ENCODE measurements around the gene WDFY3.

Gene WDFY3

GRCh38 chr4:84726356-84726755 lies 240.1 kb downstream of the WDFY3 start:
- Histone ChIP-seq H3K27me3 (ENCODE audit: control insufficient read depth in 1 of 2, insufficient read depth in 2 of 2, low read length in 2 of 2) (no peaks in the 10 kb centered on the region), H3K9me3 (ENCODE audit: control insufficient read depth in 2 of 2, low read length in 2 of 2) (no peaks in the 10 kb centered on the region), H3K36me3 (ENCODE audit: control insufficient read depth in 2 of 2, insufficient read depth in 2 of 2, low read length in 2 of 2) (peaks cover 1 to 27% of the 10 kb centered on the region in 2 donors), H3K4me3 (ENCODE audit: low read length in 2 of 2) (no peak overlapping the region), H3K4me1 (ENCODE audit: control insufficient read depth, insufficient read depth, low read length) (no peaks in the 10 kb centered on the region), H3K27ac (ENCODE audit: low read length) (no peak overlapping the region), H3K9ac (ENCODE audit: low read length in 2 of 2) (no peak overlapping the region)

- H3K9ac ChIP-seq (ENCODE audit: low read length in 2 of 2) = no peak overlapping the region
- no peak overlapping the region for H3K4me3 ChIP-seq (ENCODE audit: low read length in 2 of 2)
- H3K36me3 ChIP-seq (ENCODE audit: control insufficient read depth in 2 of 2, insufficient read depth in 2 of 2, low read length in 2 of 2) = peaks cover 22 to 36% of the 10 kb centered on the region in 2 donors
- no peaks in the 10 kb centered on the region for H3K27me3 ChIP-seq (ENCODE audit: control insufficient read depth in 1 of 2, insufficient read depth in 2 of 2, low read length in 2 of 2)
- no peaks in the 10 kb centered on the region for H3K9me3 ChIP-seq (ENCODE audit: control insufficient read depth in 2 of 2, low read length in 2 of 2)
- H3K4me1 ChIP-seq (ENCODE audit: control insufficient read depth, insufficient read depth, low read length) = no peaks in the 10 kb centered on the region
- H3K27ac ChIP-seq (ENCODE audit: low read length) = no peak overlapping the region
These were observed 243.8 kb downstream of the WDFY3 start for GRCh38 chr4:84722720-84723119.

- Histone ChIP-seq H3K36me3 (ENCODE audit: control insufficient read depth in 2 of 2, insufficient read depth in 2 of 2, low read length in 2 of 2) (peaks cover 25 to 30% of the 10 kb centered on the region in 2 donors), H3K4me3 (ENCODE audit: low read length in 2 of 2) (no peak overlapping the region), H3K9ac (ENCODE audit: low read length in 2 of 2) (no peak overlapping the region), H3K27ac (ENCODE audit: low read length) (no peak overlapping the region), H3K9me3 (ENCODE audit: control insufficient read depth in 2 of 2, low read length in 2 of 2) (no peaks in the 10 kb centered on the region), H3K27me3 (ENCODE audit: control insufficient read depth in 1 of 2, insufficient read depth in 2 of 2, low read length in 2 of 2) (no peaks in the 10 kb centered on the region), H3K4me1 (ENCODE audit: control insufficient read depth, insufficient read depth, low read length) (no peaks in the 10 kb centered on the region)
These were observed 247.4 kb downstream of the WDFY3 start for GRCh38 chr4:84719115-84719514.

DNA sequence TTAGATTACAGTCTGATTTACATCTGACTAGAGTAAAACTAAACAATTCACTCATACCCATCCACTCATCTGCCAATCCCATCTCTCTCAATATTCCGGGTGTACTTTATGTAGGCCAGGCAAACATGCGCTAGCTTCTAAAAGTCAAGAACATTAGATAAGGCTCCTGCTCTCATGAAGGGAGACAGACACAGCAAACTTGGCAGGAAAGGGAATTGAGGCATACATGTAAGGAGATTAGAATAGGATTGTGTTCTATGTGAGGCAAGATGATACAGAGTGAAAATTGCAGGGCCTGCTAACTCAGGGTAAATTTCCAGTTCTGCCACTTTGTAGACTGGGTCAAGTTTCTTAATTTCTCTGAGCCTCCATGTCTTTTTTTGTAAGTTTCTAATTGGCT lies 247.8 kb downstream of the WDFY3 start:
- H3K36me3 ChIP-seq (ENCODE audit: control insufficient read depth in 2 of 2, insufficient read depth in 2 of 2, low read length in 2 of 2) = peaks cover 26 to 29% of the 10 kb centered on the region in 2 donors
- no peak overlapping the region for H3K27ac ChIP-seq (ENCODE audit: low read length)
- H3K4me3 ChIP-seq (ENCODE audit: low read length in 2 of 2) = no peak overlapping the region
- no peaks in the 10 kb centered on the region for H3K27me3 ChIP-seq (ENCODE audit: control insufficient read depth in 1 of 2, insufficient read depth in 2 of 2, low read length in 2 of 2)
- no peaks in the 10 kb centered on the region for H3K4me1 ChIP-seq (ENCODE audit: control insufficient read depth, insufficient read depth, low read length)
- no peaks in the 10 kb centered on the region for H3K9me3 ChIP-seq (ENCODE audit: control insufficient read depth in 2 of 2, low read length in 2 of 2)
- H3K9ac ChIP-seq (ENCODE audit: low read length in 2 of 2) = no peak overlapping the region

DNA sequence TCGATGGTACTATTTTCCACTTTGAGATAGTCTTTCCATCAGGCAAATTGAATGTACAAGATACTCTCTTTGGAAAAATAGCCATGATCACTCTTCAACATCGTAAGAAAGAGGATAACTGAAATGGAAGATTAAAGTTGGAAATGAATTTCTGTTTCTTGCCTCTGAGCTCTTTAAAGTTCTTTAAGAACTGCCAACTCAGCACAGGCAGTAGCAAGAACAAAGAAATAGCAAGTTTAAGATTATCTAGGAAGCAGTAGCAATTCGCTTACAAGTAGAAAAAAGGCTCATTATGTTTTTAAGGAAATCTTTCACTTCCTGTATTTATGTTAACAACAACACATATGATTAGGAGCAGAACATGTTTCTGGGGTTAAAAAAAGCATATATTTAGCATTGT lies 255.9 kb downstream of the WDFY3 start:
- Histone ChIP-seq H3K4me3 (ENCODE audit: low read length in 2 of 2) (no peak overlapping the region), H3K4me1 (ENCODE audit: control insufficient read depth, insufficient read depth, low read length) (no peaks in the 10 kb centered on the region), H3K36me3 (ENCODE audit: control insufficient read depth in 2 of 2, insufficient read depth in 2 of 2, low read length in 2 of 2) (peaks cover 27 to 31% of the 10 kb centered on the region in 2 donors), H3K27ac (ENCODE audit: low read length) (no peak overlapping the region), H3K27me3 (ENCODE audit: control insufficient read depth in 1 of 2, insufficient read depth in 2 of 2, low read length in 2 of 2) (no peaks in the 10 kb centered on the region), H3K9ac (ENCODE audit: low read length in 2 of 2) (no peak overlapping the region), H3K9me3 (ENCODE audit: control insufficient read depth in 2 of 2, low read length in 2 of 2) (no peaks in the 10 kb centered on the region)

- H3K27ac ChIP-seq (ENCODE audit: low read length) = no peak overlapping the region
- peaks cover 32 to 43% of the 10 kb centered on the region in 2 donors for H3K36me3 ChIP-seq (ENCODE audit: control insufficient read depth in 2 of 2, insufficient read depth in 2 of 2, low read length in 2 of 2)
- no peaks in the 10 kb centered on the region for H3K27me3 ChIP-seq (ENCODE audit: control insufficient read depth in 1 of 2, insufficient read depth in 2 of 2, low read length in 2 of 2)
- no peak overlapping the region for H3K4me3 ChIP-seq (ENCODE audit: low read length in 2 of 2)
- no peak overlapping the region for H3K9ac ChIP-seq (ENCODE audit: low read length in 2 of 2)
- H3K9me3 ChIP-seq (ENCODE audit: control insufficient read depth in 2 of 2, low read length in 2 of 2) = no peaks in the 10 kb centered on the region
- no peaks in the 10 kb centered on the region for H3K4me1 ChIP-seq (ENCODE audit: control insufficient read depth, insufficient read depth, low read length)
These were observed 257.9 kb downstream of the WDFY3 start for GRCh38 chr4:84708406-84709135.

DNA sequence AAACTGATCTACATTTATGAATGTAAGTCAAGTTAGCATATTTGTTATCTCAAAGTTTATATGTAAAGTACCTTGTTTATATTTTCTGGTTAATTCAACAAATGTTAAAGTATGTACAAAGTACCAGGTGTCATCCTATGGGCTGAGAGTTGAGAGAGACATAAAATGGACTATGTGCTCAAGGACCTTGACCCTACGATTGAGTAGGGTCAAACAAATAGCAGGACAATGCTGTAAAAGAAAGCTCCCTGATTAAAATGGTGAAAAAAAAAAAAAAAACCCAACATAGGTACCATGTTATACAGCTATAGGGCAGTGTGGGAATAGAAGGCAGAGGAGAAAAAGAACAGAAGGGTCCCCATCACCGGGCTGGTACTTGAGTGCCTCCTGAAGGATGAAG lies 260.2 kb downstream of the WDFY3 start:
- Histone ChIP-seq H3K4me3 (ENCODE audit: low read length in 2 of 2) (no peak overlapping the region), H3K27ac (ENCODE audit: low read length) (no peak overlapping the region), H3K36me3 (ENCODE audit: control insufficient read depth in 2 of 2, insufficient read depth in 2 of 2, low read length in 2 of 2) (peaks cover 40 to 48% of the 10 kb centered on the region in 2 donors)

DNA sequence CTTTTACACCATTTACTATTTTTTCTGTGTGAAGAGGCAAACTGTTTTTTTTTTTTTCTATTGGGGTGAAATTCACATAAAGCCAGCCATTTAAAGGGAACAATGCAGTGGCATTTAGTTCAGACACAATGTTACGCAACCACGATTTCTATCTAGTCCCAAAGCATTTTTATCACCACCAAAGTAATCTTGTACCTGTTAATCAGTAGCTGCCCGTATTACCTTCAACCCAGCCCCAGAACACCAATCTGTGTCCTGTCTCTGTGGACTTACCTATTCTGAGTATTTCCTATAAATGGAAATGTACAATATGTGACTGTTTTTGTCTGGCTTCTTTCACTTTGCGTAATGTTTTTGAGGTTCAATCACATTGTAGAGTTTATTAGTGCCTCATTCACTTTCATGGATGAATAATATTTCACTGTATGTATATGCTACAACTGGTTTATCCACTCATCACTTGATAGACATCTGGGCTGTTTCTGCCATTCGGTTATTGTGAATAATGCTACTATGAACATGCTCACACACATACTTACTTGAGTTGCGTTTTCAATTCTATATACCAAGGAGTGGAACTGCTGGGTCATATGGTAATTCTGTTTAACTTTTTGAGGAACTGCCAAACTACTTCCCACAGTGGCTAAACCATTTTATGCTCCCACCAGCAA lies 267.4 kb downstream of the WDFY3 start:
- peaks cover 41 to 52% of the 10 kb centered on the region in 2 donors for H3K36me3 ChIP-seq (ENCODE audit: control insufficient read depth in 2 of 2, insufficient read depth in 2 of 2, low read length in 2 of 2)

More for the DNA sequence above, 260.2 kb downstream of the WDFY3 start:
- no peaks in the 10 kb centered on the region for H3K27me3 ChIP-seq (ENCODE audit: control insufficient read depth in 1 of 2, insufficient read depth in 2 of 2, low read length in 2 of 2)
- H3K9ac ChIP-seq (ENCODE audit: low read length in 2 of 2) = no peak overlapping the region
- no peaks in the 10 kb centered on the region for H3K9me3 ChIP-seq (ENCODE audit: control insufficient read depth in 2 of 2, low read length in 2 of 2)
- H3K4me1 ChIP-seq (ENCODE audit: control insufficient read depth, insufficient read depth, low read length) = no peaks in the 10 kb centered on the region

DNA sequence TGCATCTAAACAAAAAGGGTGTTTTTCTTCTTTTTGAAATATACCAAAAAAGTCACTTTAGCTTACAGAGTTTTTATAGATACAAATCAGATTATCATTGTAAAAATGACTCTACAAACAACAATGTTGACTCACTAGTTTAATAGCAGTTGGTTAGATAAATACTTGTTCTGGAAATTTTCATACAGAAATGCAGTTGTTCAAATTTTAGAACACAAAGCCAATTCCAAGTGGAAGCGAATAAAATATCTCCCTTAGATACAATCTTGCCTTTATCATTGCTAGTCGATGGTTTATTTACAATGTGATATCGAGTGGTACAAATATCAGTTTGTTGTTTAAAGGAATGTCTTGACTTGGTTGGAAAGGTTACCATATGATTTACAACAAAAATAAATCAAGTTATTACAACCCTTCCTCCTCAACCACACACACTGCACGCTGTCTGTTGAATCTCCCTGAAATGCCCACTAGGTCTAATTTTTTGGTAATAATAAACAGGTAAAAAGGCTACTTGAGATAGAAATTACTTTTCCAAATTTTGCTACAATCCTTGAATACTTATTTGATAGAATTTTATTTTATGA lies 268.8 kb downstream of the WDFY3 start:
- H3K4me3 ChIP-seq (ENCODE audit: low read length in 2 of 2) = no peak overlapping the region
- H3K27ac ChIP-seq (ENCODE audit: low read length) = no peak overlapping the region
- H3K27me3 ChIP-seq (ENCODE audit: control insufficient read depth in 1 of 2, insufficient read depth in 2 of 2, low read length in 2 of 2) = no peaks in the 10 kb centered on the region
- H3K9ac ChIP-seq (ENCODE audit: low read length in 2 of 2) = no peak overlapping the region
- no peaks in the 10 kb centered on the region for H3K4me1 ChIP-seq (ENCODE audit: control insufficient read depth, insufficient read depth, low read length)
- H3K9me3 ChIP-seq (ENCODE audit: control insufficient read depth in 2 of 2, low read length in 2 of 2) = no peaks in the 10 kb centered on the region
- H3K36me3 ChIP-seq (ENCODE audit: control insufficient read depth in 2 of 2, insufficient read depth in 2 of 2, low read length in 2 of 2) = peaks cover 35 to 53% of the 10 kb centered on the region in 2 donors

More for the DNA sequence above, 267.4 kb downstream of the WDFY3 start:
- no peak overlapping the region for H3K9ac ChIP-seq (ENCODE audit: low read length in 2 of 2)
- no peak overlapping the region for H3K27ac ChIP-seq (ENCODE audit: low read length)
- no peaks in the 10 kb centered on the region for H3K27me3 ChIP-seq (ENCODE audit: control insufficient read depth in 1 of 2, insufficient read depth in 2 of 2, low read length in 2 of 2)
- H3K4me3 ChIP-seq (ENCODE audit: low read length in 2 of 2) = no peak overlapping the region
- no peaks in the 10 kb centered on the region for H3K4me1 ChIP-seq (ENCODE audit: control insufficient read depth, insufficient read depth, low read length)
- no peaks in the 10 kb centered on the region for H3K9me3 ChIP-seq (ENCODE audit: control insufficient read depth in 2 of 2, low read length in 2 of 2)

- no peaks in the 10 kb centered on the region for H3K4me1 ChIP-seq (ENCODE audit: control insufficient read depth, insufficient read depth, low read length)
- H3K27me3 ChIP-seq (ENCODE audit: control insufficient read depth in 1 of 2, insufficient read depth in 2 of 2, low read length in 2 of 2) = no peaks in the 10 kb centered on the region
- peaks cover 32 to 51% of the 10 kb centered on the region in 2 donors for H3K36me3 ChIP-seq (ENCODE audit: control insufficient read depth in 2 of 2, insufficient read depth in 2 of 2, low read length in 2 of 2)
- H3K9ac ChIP-seq (ENCODE audit: low read length in 2 of 2) = no peak overlapping the region
- H3K27ac ChIP-seq (ENCODE audit: low read length) = no peak overlapping the region
- H3K9me3 ChIP-seq (ENCODE audit: control insufficient read depth in 2 of 2, low read length in 2 of 2) = no peaks in the 10 kb centered on the region
- H3K4me3 ChIP-seq (ENCODE audit: low read length in 2 of 2) = no peak overlapping the region
These were observed 269.3 kb downstream of the WDFY3 start for GRCh38 chr4:84697159-84697558.

GRCh38 chr4:84691800-84692199 lies 274.7 kb downstream of the WDFY3 start:
- Histone ChIP-seq H3K9ac (ENCODE audit: low read length in 2 of 2) (no peak overlapping the region), H3K27ac (ENCODE audit: low read length) (no peak overlapping the region), H3K36me3 (ENCODE audit: control insufficient read depth in 2 of 2, insufficient read depth in 2 of 2, low read length in 2 of 2) (peaks cover 32 to 47% of the 10 kb centered on the region in 2 donors), H3K4me3 (ENCODE audit: low read length in 2 of 2) (no peak overlapping the region), H3K4me1 (ENCODE audit: control insufficient read depth, insufficient read depth, low read length) (no peaks in the 10 kb centered on the region), H3K27me3 (ENCODE audit: control insufficient read depth in 1 of 2, insufficient read depth in 2 of 2, low read length in 2 of 2) (no peaks in the 10 kb centered on the region), H3K9me3 (ENCODE audit: control insufficient read depth in 2 of 2, low read length in 2 of 2) (no peaks in the 10 kb centered on the region)

Measured in stomach smooth muscle (tissue), 2 donors.